H1 (cell line): Measurements from ENCODE around the gene CDC42SE2. TPM values are rescaled to one million over a fixed set of nuclear protein-coding genes. Genes with fewer than 3 reads are reported as not detected.

Experiments
- CHD2 ChIP-seq: IDR thresholded peaks from 2 replicates; pipeline ENCODE4 v1.6.1; 2012; ENCODE audit warnings: low read length, improper control_type of control experiment
- CHD7 ChIP-seq: fragments of 300-600 bp; sonication (generic); IDR thresholded peaks from 2 replicates; pipeline ENCODE4 v1.7.1; 2012; ENCODE audit warnings: low read length, moderate library complexity, mild to moderate bottlenecking, inconsistent platforms; ENCODE audit not compliant: insufficient replicate concordance
- FOSL1 ChIP-seq: IDR thresholded peaks from 2 replicates; pipeline ENCODE4 v1.6.1; 2011; ENCODE audit warnings: mild to moderate bottlenecking, low read depth, low read length, moderate library complexity; ENCODE audit not compliant: insufficient read depth
- KDM5A ChIP-seq: fragments of 200-600 bp; IDR thresholded peaks from 2 replicates; pipeline ENCODE4 v1.7.1; 2012; ENCODE audit warnings: mild to moderate bottlenecking, low read length, inconsistent platforms, mixed read lengths
- MAFK ChIP-seq: IDR thresholded peaks from 2 replicates; pipeline ENCODE4 v1.6.1; 2012; ENCODE audit warnings: low read depth, mild to moderate bottlenecking, improper control_type of control experiment, low read length
- NRF1 ChIP-seq: IDR thresholded peaks from 2 replicates; pipeline ENCODE4 v1.6.1; 2011; ENCODE audit warnings: mild to moderate bottlenecking, low read depth, low read length, improper control_type of control experiment
- PHF8 ChIP-seq: fragments of 200-600 bp; sonication (generic); conservative IDR thresholded peaks from 2 replicates; pipeline ENCODE4 v1.7.1; 2012; ENCODE audit warnings: low read depth, mild to moderate bottlenecking, inconsistent platforms, low read length, moderate library complexity
- TAF7 ChIP-seq: optimal IDR thresholded peaks from 2 replicates; pipeline ENCODE3; 2011; ENCODE audit warnings: low read depth, mild to moderate bottlenecking, inconsistent platforms, low read length, moderate library complexity, borderline replicate concordance
- polyA plus RNA-seq, 7 experiments: library from polyadenylated mRNA; depleted of rRNA in 3 of 7; stranded (reverse) in 5 of 7; unstranded in 2 of 7; fragments of >200 nt in 5 of 7; fragments of 200-250 nt in 2 of 7; gene quantifications; 1 replicate in 5 of 7; 2 replicates in 1 of 7; 4 replicates in 1 of 7; pipeline versions ENCODE4 v1.2.1 to v1.2.3, GENCODE V29; 2011 to 2013; ENCODE audit warnings: missing spikeins in 2 of 7, mixed read lengths in 2 of 7
- total RNA-seq: library from RNA; stranded (reverse); fragmentation: NEBNext Ultra II Directional; extraction: Animal tissue kit (Norgen Biotek cat#: 25700); gene quantifications from 2 replicates; pipeline ENCODE4 v1.2.1, GENCODE V29; 2021
- TF ChIP-seq, protein P1 (sequence below): IDR thresholded peaks from 2 replicates; pipeline ENCODE4 v1.6.1; 2012; ENCODE audit warnings: inconsistent platforms

The CDC42SE2 gene
- total and polyA plus RNA-seq, 2 of the 8 experiments (the other 6 are each of a cell fraction or from before 2014, with no cell fraction given), result 16.7 to 30.8 TPM

DNA sequence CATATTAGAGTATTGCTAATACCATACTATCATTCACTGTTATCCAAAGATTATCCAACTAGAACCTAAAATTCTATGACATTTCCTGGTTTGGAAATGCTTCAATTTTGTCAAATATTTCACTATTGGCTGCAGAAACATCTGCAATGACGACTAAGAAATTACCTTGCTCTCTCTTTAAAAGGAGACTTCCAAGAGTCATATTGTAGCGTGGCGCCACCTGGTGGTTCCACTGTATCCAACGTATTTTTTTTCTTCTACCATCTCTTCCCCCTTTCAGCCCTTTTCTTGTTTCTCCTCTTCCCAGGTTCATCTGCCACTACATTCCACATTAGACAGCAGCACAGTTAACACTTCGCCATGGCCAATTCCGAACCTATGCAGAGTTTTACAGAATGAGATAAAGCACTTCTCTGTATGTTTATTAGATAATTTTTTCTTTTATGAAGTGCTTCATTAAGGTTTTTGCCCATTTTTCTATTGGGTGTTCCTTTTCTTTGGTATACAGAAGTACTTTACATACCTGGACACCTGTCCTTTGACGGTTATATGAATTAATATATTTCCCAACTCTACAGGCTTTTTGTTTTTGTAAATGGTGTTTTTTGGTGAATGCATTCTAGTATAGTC lies 153.5 kb downstream of the CDC42SE2 start (continued):
- TF ChIP-seq CHD7, result no peak
- TF ChIP-seq, protein P1, sequence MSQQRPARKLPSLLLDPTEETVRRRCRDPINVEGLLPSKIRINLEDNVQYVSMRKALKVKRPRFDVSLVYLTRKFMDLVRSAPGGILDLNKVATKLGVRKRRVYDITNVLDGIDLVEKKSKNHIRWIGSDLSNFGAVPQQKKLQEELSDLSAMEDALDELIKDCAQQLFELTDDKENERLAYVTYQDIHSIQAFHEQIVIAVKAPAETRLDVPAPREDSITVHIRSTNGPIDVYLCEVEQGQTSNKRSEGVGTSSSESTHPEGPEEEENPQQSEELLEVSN, result no peak
- TF ChIP-seq MAFK, result no peak
- no peak for TF ChIP-seq TAF7
- no peak for TF ChIP-seq CHD2
- TF ChIP-seq PHF8, result no peak
- no peak for TF ChIP-seq FOSL1
- no peak for TF ChIP-seq KDM5A
- TF ChIP-seq NRF1, result no peak
